ENCODE measurements around the gene SEC23B. TPM values are rescaled to one million over a fixed set of nuclear protein-coding genes. Genes with fewer than 3 reads are reported as not detected.

The SEC23B gene
- polyA plus RNA-seq, 3 donors: 38.9 to 88.1 (median 68.4) TPM

DNA sequence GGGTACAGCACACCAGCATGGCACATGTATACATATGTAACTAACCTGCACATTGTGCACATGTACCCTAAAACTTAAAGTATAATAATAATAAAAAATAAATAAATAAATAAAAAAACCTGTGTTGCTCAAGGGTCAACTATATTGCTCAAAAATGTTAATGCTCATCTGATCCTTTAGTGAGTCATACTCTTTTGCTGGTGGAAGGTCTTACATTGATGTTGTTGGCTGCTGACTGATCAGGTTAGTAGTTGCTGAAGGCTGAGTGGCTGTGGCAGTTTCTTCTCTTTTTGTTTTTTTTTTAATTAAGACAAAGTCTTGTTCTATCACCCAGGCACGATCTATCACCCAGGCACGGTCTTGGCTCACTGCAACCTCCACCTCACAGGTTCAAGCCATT, 29.9 kb downstream of the SEC23B start:
- no peaks in the 10 kb centered on the region for H3K27me3 ChIP-seq (ENCODE audit: control insufficient read depth in 2 of 2, insufficient read depth in 2 of 2, low read length in 2 of 2)
- Mint-ChIP-seq H3K27me3 (ENCODE audit: low read depth in 3 of 3) (peaks cover 0 to 1% (median 0%) of the 10 kb centered on the region in 3 donors), H3K36me3 (peaks cover 73 to 86% of the 10 kb centered on the region in 2 donors), H3K27ac (no peak overlapping the region), H3K4me3 (no peak overlapping the region), H3K4me1 (no peaks in the 10 kb centered on the region), H3K9me3 (no peaks in the 10 kb centered on the region)
- TF ChIP-seq, protein P1, sequence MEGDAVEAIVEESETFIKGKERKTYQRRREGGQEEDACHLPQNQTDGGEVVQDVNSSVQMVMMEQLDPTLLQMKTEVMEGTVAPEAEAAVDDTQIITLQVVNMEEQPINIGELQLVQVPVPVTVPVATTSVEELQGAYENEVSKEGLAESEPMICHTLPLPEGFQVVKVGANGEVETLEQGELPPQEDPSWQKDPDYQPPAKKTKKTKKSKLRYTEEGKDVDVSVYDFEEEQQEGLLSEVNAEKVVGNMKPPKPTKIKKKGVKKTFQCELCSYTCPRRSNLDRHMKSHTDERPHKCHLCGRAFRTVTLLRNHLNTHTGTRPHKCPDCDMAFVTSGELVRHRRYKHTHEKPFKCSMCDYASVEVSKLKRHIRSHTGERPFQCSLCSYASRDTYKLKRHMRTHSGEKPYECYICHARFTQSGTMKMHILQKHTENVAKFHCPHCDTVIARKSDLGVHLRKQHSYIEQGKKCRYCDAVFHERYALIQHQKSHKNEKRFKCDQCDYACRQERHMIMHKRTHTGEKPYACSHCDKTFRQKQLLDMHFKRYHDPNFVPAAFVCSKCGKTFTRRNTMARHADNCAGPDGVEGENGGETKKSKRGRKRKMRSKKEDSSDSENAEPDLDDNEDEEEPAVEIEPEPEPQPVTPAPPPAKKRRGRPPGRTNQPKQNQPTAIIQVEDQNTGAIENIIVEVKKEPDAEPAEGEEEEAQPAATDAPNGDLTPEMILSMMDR (IDR thresholded peaks at IDR 0.05): no peak
- peaks cover 77 to 91% of the 10 kb centered on the region in 2 donors for H3K36me3 ChIP-seq (replicated peaks in 1 of 2; ENCODE audit: control insufficient read depth in 1 of 2, insufficient read depth in 2 of 2, low read length in 2 of 2)
- no peak overlapping the region for H3K4me3 ChIP-seq (replicated peaks in 1 of 3; ENCODE audit: low read depth in 2 of 3, low read length in 3 of 3)
- 80% methylated on average over 1 of the region's 2 CpGs for WGBS (ENCODE audit: insufficient coverage)
- DNase-seq: no peak
- H3K79me2 ChIP-seq (ENCODE audit: insufficient read depth, low read length): no peaks in the 10 kb centered on the region
- no peak overlapping the region for H3K9ac ChIP-seq (ENCODE audit: insufficient read depth, low read length, poor library complexity, severe bottlenecking)
- intact Hi-C loops (cut with micrococcal nuclease): no loop called here
- H3K4me2 ChIP-seq (replicated peaks; ENCODE audit: extremely low read depth, low read length, poor library complexity, severe bottlenecking): no peak overlapping the region
- no peaks in the 10 kb centered on the region for H4K20me1 ChIP-seq (ENCODE audit: insufficient read depth, low read length)
- H3K27ac ChIP-seq (ENCODE audit: low read depth in 1 of 2, low read length in 2 of 2): no peak overlapping the region
- H3K9me3 ChIP-seq (replicated peaks in 1 of 2; ENCODE audit: control insufficient read depth in 1 of 2, insufficient read depth in 1 of 2, low read length in 2 of 2): no peaks in the 10 kb centered on the region
- no peak overlapping the region for H2AFZ ChIP-seq (ENCODE audit: insufficient read depth, low read depth, low read length, poor library complexity, severe bottlenecking)
- no peaks in the 10 kb centered on the region for H3K4me1 ChIP-seq (ENCODE audit: control insufficient read depth in 1 of 2, insufficient read depth in 2 of 2, low read length in 2 of 2)

DNA sequence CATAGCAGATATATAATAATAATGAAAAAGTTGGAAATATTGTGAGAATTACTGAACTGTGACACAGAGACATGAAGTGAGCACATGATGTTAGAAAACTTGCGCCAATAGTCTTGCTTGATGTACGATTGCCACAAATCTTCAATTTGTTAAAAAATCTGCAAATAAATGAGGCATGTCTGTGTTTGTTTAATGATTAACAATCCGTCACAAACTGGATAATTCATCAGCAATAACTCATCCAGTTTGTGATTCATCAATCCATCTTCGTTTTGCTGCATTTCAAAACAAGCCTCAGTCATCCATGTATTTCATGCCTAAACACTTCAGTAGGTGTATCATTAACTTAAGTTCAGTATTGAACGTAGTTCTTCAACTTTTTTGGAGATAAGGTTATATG, 34.0 kb downstream of the SEC23B start:
- Mint-ChIP-seq H3K27ac (no peak overlapping the region), H3K4me3 (no peak overlapping the region), H3K27me3 (ENCODE audit: low read depth in 3 of 3) (peaks cover 0 to 3% (median 0%) of the 10 kb centered on the region in 3 donors), H3K36me3 (peaks cover 74 to 92% of the 10 kb centered on the region in 2 donors), H3K9me3 (no peaks in the 10 kb centered on the region), H3K4me1 (no peaks in the 10 kb centered on the region)
- DNase-seq: no peak
- Histone ChIP-seq H3K36me3 (replicated peaks in 1 of 2; ENCODE audit: control insufficient read depth in 1 of 2, insufficient read depth in 2 of 2, low read length in 2 of 2) (peaks cover 79 to 91% of the 10 kb centered on the region in 2 donors), H3K9me3 (replicated peaks in 1 of 2; ENCODE audit: control insufficient read depth in 1 of 2, insufficient read depth in 1 of 2, low read length in 2 of 2) (no peaks in the 10 kb centered on the region), H3K4me2 (replicated peaks; ENCODE audit: extremely low read depth, low read length, poor library complexity, severe bottlenecking) (no peak overlapping the region), H3K4me3 (replicated peaks in 1 of 3; ENCODE audit: low read depth in 2 of 3, low read length in 3 of 3) (no peak overlapping the region), H4K20me1 (ENCODE audit: insufficient read depth, low read length) (no peaks in the 10 kb centered on the region), H3K27ac (ENCODE audit: low read depth in 1 of 2, low read length in 2 of 2) (peak overlapping the region in 1 of 2 donors; percentile 20), H3K9ac (ENCODE audit: insufficient read depth, low read length, poor library complexity, severe bottlenecking) (no peak overlapping the region), H3K4me1 (ENCODE audit: control insufficient read depth in 1 of 2, insufficient read depth in 2 of 2, low read length in 2 of 2) (no peaks in the 10 kb centered on the region), H2AFZ (ENCODE audit: insufficient read depth, low read depth, low read length, poor library complexity, severe bottlenecking) (no peak overlapping the region), H3K27me3 (ENCODE audit: control insufficient read depth in 2 of 2, insufficient read depth in 2 of 2, low read length in 2 of 2) (no peaks in the 10 kb centered on the region), H3K79me2 (ENCODE audit: insufficient read depth, low read length) (no peaks in the 10 kb centered on the region)
- 100% methylated on average over 1 of the region's 5 CpGs for WGBS (ENCODE audit: insufficient coverage)
- TF ChIP-seq, protein P1 (IDR thresholded peaks at IDR 0.05): no peak
- intact Hi-C loops (cut with micrococcal nuclease): no loop called here

Measured in CD14-positive monocyte (primary cell).